K562 (cell line): ENCODE measurements around the gene IP6K1. TPM values are rescaled to one million over a fixed set of nuclear protein-coding genes. Genes with fewer than 3 reads are reported as not detected.
A peak's percentile ranks its signal among the peaks of the same experiment; 100 is the strongest.

Source experiments
- ATAC-seq: fragments of 200-7000 bp; cut with Tn5 transposase; 3 replicates; pipeline ENCODE4 v1.9.1; 2020; ENCODE audit warnings: moderate library complexity
- BruUV-seq: library from RNA; stranded (reverse); fragments of 400-500 nt; replicated peaks from 2 replicates; lab custom pipeline; 2021; lab: Mats Ljungman, UMichigan
- CTCF ChIA-PET: fragments of 300-600 bp; formaldehyde crosslinking; extraction: SDS; loops from one replicate; lab custom pipeline; 2021; ENCODE audit warnings: low intra/inter-chr PET ratio; lab: Yijun Ruan, JAX
- POLR2A ChIA-PET: fragments of 300-600, 350-650 bp; sonication (Branson Sonifier 250); formaldehyde crosslinking; extraction: SDS; loops from one replicate; lab custom pipeline; 2021; ENCODE audit warnings: antibody characterized with exemption, inconsistent platforms; lab: Yijun Ruan, JAX
- DNase-seq, 4 experiments: peaks; one replicate each; pipeline versions ENCODE4 v3.0.0 to v3.0.0-alpha.2; 2011 to 2018; ENCODE audit warnings: low spot score in 3 of 4, mixed read lengths in 3 of 4; ENCODE audit errors: extremely low read depth in 1 of 4
- FAIRE-seq: peaks from 2 replicates; lab custom pipeline; 2011; peaks lifted over from hg19 to GRCh38; lab: Jason Lieb, UNC
- H2AFZ ChIP-seq: 2 replicates; pipeline ENCODE4 v1.6.0; 2011; ENCODE audit warnings: low read depth, low read length, control low read depth, inconsistent platforms
- H3K27ac ChIP-seq: fragments of 200-600 bp; 3 replicates; pipeline ENCODE4 v1.8.0; 2011; ENCODE audit warnings: low read depth, mild to moderate bottlenecking, control low read depth, inconsistent platforms, low read length, moderate library complexity, mixed read lengths; ENCODE audit errors: extremely low read depth
- H3K27me3 ChIP-seq, 2 experiments: fragments of 300-600 bp in 1 of 2; 2 replicates in 1 of 2; 3 replicates in 1 of 2; pipeline versions ENCODE4 v1.6.0 to v1.8.0; 2011; ENCODE audit warnings: inconsistent platforms in 2 of 2, low read length in 2 of 2, mild to moderate bottlenecking in 1 of 2, mixed read lengths in 1 of 2, moderate library complexity in 1 of 2; ENCODE audit not compliant: control insufficient read depth in 2 of 2, insufficient read depth in 2 of 2
- H3K36me3 ChIP-seq: fragments of 300-600 bp; 3 replicates; pipeline ENCODE4 v1.8.0; 2011; ENCODE audit warnings: mild to moderate bottlenecking, low read length, inconsistent platforms; ENCODE audit not compliant: control insufficient read depth, insufficient read depth
- H3K4me1 ChIP-seq, 2 experiments: fragments of 200-600 bp in 1 of 2; replicated peaks in 1 of 2; 2 replicates in 1 of 2; 3 replicates in 1 of 2; pipeline versions ENCODE4 v1.5.1 to v1.8.0; 2011; ENCODE audit warnings: inconsistent platforms in 2 of 2, low read length in 2 of 2, mild to moderate bottlenecking in 1 of 2, mixed read lengths in 1 of 2, moderate library complexity in 1 of 2; ENCODE audit not compliant: control insufficient read depth in 2 of 2, insufficient read depth in 2 of 2
- H3K4me2 ChIP-seq: 2 replicates; pipeline ENCODE4 v1.6.1; 2011; ENCODE audit warnings: low read length, control low read depth, inconsistent platforms, mixed read lengths; ENCODE audit not compliant: insufficient read depth
- H3K4me3 ChIP-seq: fragments of 200-600 bp; sonication (generic), shearing (Covaris generic); 2 replicates; pipeline ENCODE4 v1.5.1; 2016; ENCODE audit warnings: control low read depth, inconsistent platforms
- H3K79me2 ChIP-seq: fragments of 200-600 bp; 3 replicates; pipeline ENCODE4 v1.8.0; 2011; ENCODE audit warnings: low read length, inconsistent platforms; ENCODE audit not compliant: control insufficient read depth, insufficient read depth
- H3K9ac ChIP-seq, 2 experiments: 2 replicates each; pipeline versions ENCODE4 v1.6.0 to v1.6.1; 2011; ENCODE audit warnings: low read depth in 2 of 2, low read length in 2 of 2, control low read depth in 1 of 2, inconsistent platforms in 1 of 2, mild to moderate bottlenecking in 1 of 2, mixed read lengths in 1 of 2; ENCODE audit not compliant: insufficient read depth in 1 of 2
- H3K9me1 ChIP-seq: one replicate; pipeline ENCODE4 v1.6.0; 2011; ENCODE audit warnings: inconsistent platforms, mild to moderate bottlenecking, low read length, moderate library complexity; ENCODE audit not compliant: control insufficient read depth, insufficient read depth
- H3K9me3 ChIP-seq: replicated peaks from 2 replicates; pipeline ENCODE4 v1.5.1; 2011; ENCODE audit warnings: low read depth, low read length, inconsistent platforms; ENCODE audit not compliant: control insufficient read depth, insufficient read depth
- H4K20me1 ChIP-seq: replicated peaks from 2 replicates; pipeline ENCODE4 v1.6.1; 2011; ENCODE audit warnings: low read length, inconsistent platforms, mixed read lengths; ENCODE audit not compliant: control insufficient read depth, insufficient read depth
- C11orf30 ChIP-seq: fragments of 450-650 bp; IDR thresholded peaks from 2 replicates; pipeline ENCODE4 v1.6.1; 2016; ENCODE audit warnings: low read depth, mild to moderate bottlenecking
- CBFA2T3 ChIP-seq: fragments of 450-650 bp; IDR thresholded peaks from 2 replicates; pipeline ENCODE4 v1.6.1; 2017
- DDX20 ChIP-seq: fragments of 450-650 bp; IDR thresholded peaks from 2 replicates; pipeline ENCODE4 v1.6.1; 2016; ENCODE audit warnings: missing genetic modification characterization, low read depth, mild to moderate bottlenecking, missing compliant biosample characterization, moderate library complexity
- NR3C1 ChIP-seq: sonication (generic); formaldehyde crosslinking; IDR thresholded peaks from 2 replicates; pipeline ENCODE4 v1.8.1; 2022; ENCODE audit warnings: missing genetic modification reagents
- TAF15 ChIP-seq: fragments of 200-400 bp; formaldehyde crosslinking; IDR thresholded peaks from 2 replicates; pipeline ENCODE4 v1.6.1; 2017; ENCODE audit warnings: mild to moderate bottlenecking, low read depth, low read length, moderate library complexity
- TBP ChIP-seq: optimal IDR thresholded peaks from 2 replicates; pipeline ENCODE3; 2011; ENCODE audit warnings: low read depth, low read length, improper control_type of control experiment
- ZBTB49 ChIP-seq: sonication (generic); formaldehyde crosslinking; IDR thresholded peaks from 2 replicates; pipeline ENCODE4 v1.8.0; 2022; ENCODE audit warnings: missing genetic modification reagents, mild to moderate bottlenecking, borderline replicate concordance
- ZNF165 ChIP-seq: fragments of 250-450 bp; sonication (Bioruptor Pico); IDR thresholded peaks from 2 replicates; pipeline ENCODE4 v1.4.0; 2020; ENCODE audit warnings: borderline replicate concordance
- ZNF184 ChIP-seq: sonication (generic); formaldehyde crosslinking; IDR thresholded peaks from 2 replicates; pipeline ENCODE4 v1.5.0; 2020; ENCODE audit warnings: missing genetic modification reagents
- ZNF324 ChIP-seq: fragments of 250-450 bp; sonication (Bioruptor Pico); IDR thresholded peaks from 2 replicates; pipeline ENCODE4 v1.4.0; 2020; ENCODE audit warnings: mild to moderate bottlenecking
- ZNF639 ChIP-seq, 2 experiments: fragments of 200-800 bp in 1 of 2; sonication (Bioruptor generic) in 1 of 2; sonication (generic) in 1 of 2; formaldehyde crosslinking in 1 of 2; IDR thresholded peaks in 1 of 2; conservative IDR thresholded peaks in 1 of 2; 2 replicates each; pipeline versions ENCODE4 v1.5.0 to v1.6.1; 2016 to 2020; ENCODE audit warnings: missing compliant biosample characterization in 1 of 2, missing genetic modification characterization in 1 of 2, missing genetic modification reagents in 1 of 2
- WGBS: fragments of 100-300 bp; shearing (Covaris generic); methylation state at CpG from one replicate; pipeline ENCODE4 v1.1.6; 2016; ENCODE audit warnings: low coverage, mixed read lengths; ENCODE audit not compliant: insufficient coverage; ENCODE audit errors: missing lambda C conversion rate; 5-methylcytosine and 5-hydroxymethylcytosine counted together
- in situ Hi-C: fragments of 300-500 bp; cut with MboI; formaldehyde crosslinking; loops from 4 replicates; pipeline ENCODE4 v1.15.0; 2018; ENCODE audit warnings: inconsistent platforms, mixed read lengths
- intact Hi-C: fragments of 100-400 bp; cut with micrococcal nuclease; formaldehyde crosslinking; loops from 2 replicates; pipeline ENCODE4 v1.14.2; 2022
- polyA plus RNA-seq, 8 experiments: library from polyadenylated mRNA; depleted of rRNA in 4 of 8; stranded (reverse) in 5 of 8; unstranded in 3 of 8; fragments of >200 nt; fragmentation: Nextera tagmentation in 2 of 8; fragmentation: Illumina TruSeq in 1 of 8; extraction: Ambion mirVana in 2 of 8; extraction: Trizol in 1 of 8; gene quantifications; 2 replicates each; pipeline versions ENCODE4 v1.2.1 to v1.2.3, GENCODE V29; 2011 to 2014; ENCODE audit warnings: inconsistent platforms in 1 of 8, missing spikeins in 1 of 8
- total RNA-seq, 7 experiments: library from RNA; depleted of rRNA in 6 of 7; stranded (reverse); fragments of >200 nt in 6 of 7; fragmentation: Illumina TruSeq in 2 of 7; extraction: Trizol in 2 of 7; gene quantifications; 2 replicates each; pipeline versions ENCODE4 v1.2.1 to v1.2.3, GENCODE V29; 2011 to 2021; ENCODE audit warnings: low replicate concordance in 1 of 7

The IP6K1 gene
- total and polyA plus RNA-seq, 9 of the 15 experiments (the other 6 are each of a cell fraction or from before 2014, with no cell fraction given): 0.46 to 29.2 (median 13.1) TPM

GRCh38 chr3:49729966-49730609, 56.3 kb downstream of the IP6K1 start:
- CTCF ChIA-PET: no interaction called here

More at GRCh38 chr3:49729966-49730609, 56.3 kb downstream of the IP6K1 start:
- TF ChIP-seq CBFA2T3 (0 out of 2 replicates have a peak, but pooled peaks have one; percentile 12), TBP (peak; percentile 67), ZNF165 (CRISPR knock-in tag) (no peak), DDX20 (tag) (no peak), NR3C1 (CRISPR knock-in tag) (no peak), ZNF184 (CRISPR knock-in tag) (no peak), ZNF639 (CRISPR knock-in tag; conservative IDR thresholded peaks at IDR 0.05 in 1 of 2, IDR thresholded peaks at IDR 0.05 in 1 of 2) (no peak), ZBTB49 (CRISPR knock-in tag) (no peak), TAF15 (no peak), C11orf30 (0 out of 2 replicates have a peak, but pooled peaks have one; percentile 5), ZNF324 (no peak)
- BruUV-seq: no TSS peak
- Histone ChIP-seq H3K9ac (no peak overlapping the region), H3K9me1 (no peaks in the 10 kb centered on the region), H3K9me3 (no peaks in the 10 kb centered on the region), H3K4me3 (no peak overlapping the region), H3K27ac (no peak overlapping the region), H3K4me1 (peaks cover under 1 to 2% of the 10 kb centered on the region in 2 experiments; a peak in 2 of 5 replicates), H3K79me2 (no peaks in the 10 kb centered on the region; the same call in 2 of the 3 replicates), H2AFZ (no peak overlapping the region), H3K27me3 (no peaks in the 10 kb centered on the region), H3K4me2 (no peak overlapping the region), H3K36me3 (peaks cover 76% of the 10 kb centered on the region), H4K20me1 (no peaks in the 10 kb centered on the region)
- in situ Hi-C loops: no loop called here
- WGBS: 100% methylated on average over 4 of the region's 4 CpGs
- intact Hi-C loops: no loop called here
- no peak for FAIRE-seq
- no peak for DNase-seq
- ATAC-seq: no peak
- POLR2A ChIA-PET: interaction anchor here (1.0 to 1.6 kb wide), 2 partner anchors 14 to 200 kb away, joined by 4 read pairs; partner anchors contain the start of gene MON1A
